Fibroblast of lung (primary cell): Measurements from ENCODE around the gene CLPTM1. TPM values are rescaled to one million over a fixed set of nuclear protein-coding genes. Genes with fewer than 3 reads are reported as not detected.
"Not testable (repeated sequence)": the region's sequence is repeated elsewhere in the genome, so short reads cannot be mapped to it uniquely, and the experiment has no call there.

ENCODE experiments used
- DNase-seq, 2 donors: peaks; one replicate each; pipeline versions ENCODE4 v3.0.0 to v3.0.0-alpha.2; 2010; ENCODE audit warnings: low read depth in 2 of 2
- H2AFZ ChIP-seq: 2 replicates; pipeline ENCODE4 v1.5.1; 2012; ENCODE audit warnings: low read length, control low read depth, inconsistent platforms
- H3K27ac ChIP-seq: 2 replicates; pipeline ENCODE4 v1.5.1; 2011; ENCODE audit warnings: low read length, control low read depth; ENCODE audit not compliant: insufficient read depth
- H3K27me3 ChIP-seq: 2 replicates; pipeline ENCODE4 v1.5.1; 2011; ENCODE audit warnings: mild to moderate bottlenecking, low read length; ENCODE audit not compliant: control insufficient read depth, insufficient read depth
- H3K36me3 ChIP-seq: 2 replicates; pipeline ENCODE4 v1.5.1; 2011; ENCODE audit warnings: low read length; ENCODE audit not compliant: control insufficient read depth, insufficient read depth
- H3K4me1 ChIP-seq: 2 replicates; pipeline ENCODE4 v1.5.1; 2011; ENCODE audit warnings: low read length; ENCODE audit not compliant: control insufficient read depth, insufficient read depth; ENCODE audit errors: extremely low read depth
- H3K4me2 ChIP-seq: 2 replicates; pipeline ENCODE4 v1.5.1; 2011; ENCODE audit warnings: low read length, control low read depth; ENCODE audit not compliant: insufficient read depth; ENCODE audit errors: extremely low read depth
- H3K4me3 ChIP-seq, 4 experiments: fragments of 200-600 bp in 1 of 4; sonication (generic) in 1 of 4; replicated peaks in 1 of 4; 2 replicates each; pipeline ENCODE4 v1.5.1; 2011 to 2016; ENCODE audit warnings: low read length in 4 of 4, low read depth in 3 of 4, mild to moderate bottlenecking in 3 of 4, control low read depth in 2 of 4, inconsistent platforms in 1 of 4, mixed read lengths in 1 of 4; ENCODE audit not compliant: insufficient read depth in 1 of 4; ENCODE audit errors: control extremely low read depth in 1 of 4
- H3K79me2 ChIP-seq: 2 replicates; pipeline ENCODE4 v1.5.1; 2012; ENCODE audit warnings: mild to moderate bottlenecking, low read length, inconsistent platforms; ENCODE audit not compliant: control insufficient read depth, insufficient read depth
- H3K9ac ChIP-seq: 2 replicates; pipeline ENCODE4 v1.5.1; 2011; ENCODE audit warnings: mild to moderate bottlenecking, low read length, control low read depth; ENCODE audit not compliant: insufficient read depth
- H3K9me3 ChIP-seq: 2 replicates; pipeline ENCODE4 v1.5.1; 2012; ENCODE audit warnings: low read depth, low read length; ENCODE audit not compliant: control insufficient read depth, insufficient read depth
- H4K20me1 ChIP-seq: 2 replicates; pipeline ENCODE4 v1.5.1; 2011; ENCODE audit warnings: low read length; ENCODE audit not compliant: control insufficient read depth, insufficient read depth; ENCODE audit errors: extremely low read depth
- EZH2 ChIP-seq: IDR thresholded peaks from 2 replicates; pipeline ENCODE4 v1.5.1; 2012; ENCODE audit warnings: low read length, control low read depth, mild to moderate bottlenecking; ENCODE audit errors: missing control alignments
- polyA plus RNA-seq, 2 donors: library from polyadenylated mRNA; depleted of rRNA in 1 of 2; stranded (reverse) in 1 of 2; unstranded in 1 of 2; fragments of >200 nt; gene quantifications; 2 replicates each; pipeline ENCODE4 v1.2.1, GENCODE V29; 2011 to 2012; ENCODE audit warnings: missing spikeins in 1 of 2
- total RNA-seq: library from RNA; depleted of rRNA; stranded (reverse); fragments of >200 nt; gene quantifications from 2 replicates; pipeline ENCODE4 v1.2.1, GENCODE V29; 2014
- TF ChIP-seq, protein P1 (sequence below), 2 donors: IDR thresholded peaks in 1 of 2; conservative IDR thresholded peaks in 1 of 2; 1 replicate in 1 of 2; 2 replicates in 1 of 2; pipeline ENCODE4 v1.5.1; 2011 to 2012; ENCODE audit warnings: low read length in 2 of 2, control low read depth in 1 of 2, inconsistent platforms in 1 of 2, low read depth in 1 of 2, mild to moderate bottlenecking in 1 of 2

Gene CLPTM1
- total and polyA plus RNA-seq, 2 donors (not counting 1 experiment from before 2014, with no cell fraction given): 46.7 to 54.4 TPM

DNA sequence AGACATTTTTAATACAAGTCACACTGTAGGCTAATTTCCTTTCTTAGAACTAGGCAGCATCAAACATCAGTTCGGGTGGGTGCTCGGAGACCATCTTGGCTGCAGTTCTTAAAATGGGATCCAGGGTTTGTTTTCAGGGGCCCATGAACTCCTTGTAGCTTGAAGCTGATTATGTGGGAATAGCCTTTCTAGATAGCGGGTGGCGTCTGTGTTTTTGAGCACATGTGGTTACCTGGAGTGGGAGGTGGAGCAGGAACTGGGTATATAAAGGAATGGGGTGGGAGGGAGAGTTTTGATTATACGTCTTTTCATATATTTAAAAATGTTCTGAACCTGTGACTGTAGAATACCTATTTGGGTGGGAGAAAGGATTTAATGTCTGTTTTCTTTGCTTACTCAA, 12.9 kb downstream of the CLPTM1 start:
- H3K27me3 ChIP-seq: no peaks in the 10 kb centered on the region
- no peaks in the 10 kb centered on the region for H4K20me1 ChIP-seq
- H3K4me1 ChIP-seq: no peaks in the 10 kb centered on the region
- peaks cover 5% of the 10 kb centered on the region for H3K79me2 ChIP-seq
- no peak overlapping the region for H3K27ac ChIP-seq
- H3K36me3 ChIP-seq: peaks cover 5% of the 10 kb centered on the region
- H3K9me3 ChIP-seq: no peaks in the 10 kb centered on the region
- no peak overlapping the region for H2AFZ ChIP-seq
- no peak for TF ChIP-seq EZH2
- TF ChIP-seq, protein P1, sequence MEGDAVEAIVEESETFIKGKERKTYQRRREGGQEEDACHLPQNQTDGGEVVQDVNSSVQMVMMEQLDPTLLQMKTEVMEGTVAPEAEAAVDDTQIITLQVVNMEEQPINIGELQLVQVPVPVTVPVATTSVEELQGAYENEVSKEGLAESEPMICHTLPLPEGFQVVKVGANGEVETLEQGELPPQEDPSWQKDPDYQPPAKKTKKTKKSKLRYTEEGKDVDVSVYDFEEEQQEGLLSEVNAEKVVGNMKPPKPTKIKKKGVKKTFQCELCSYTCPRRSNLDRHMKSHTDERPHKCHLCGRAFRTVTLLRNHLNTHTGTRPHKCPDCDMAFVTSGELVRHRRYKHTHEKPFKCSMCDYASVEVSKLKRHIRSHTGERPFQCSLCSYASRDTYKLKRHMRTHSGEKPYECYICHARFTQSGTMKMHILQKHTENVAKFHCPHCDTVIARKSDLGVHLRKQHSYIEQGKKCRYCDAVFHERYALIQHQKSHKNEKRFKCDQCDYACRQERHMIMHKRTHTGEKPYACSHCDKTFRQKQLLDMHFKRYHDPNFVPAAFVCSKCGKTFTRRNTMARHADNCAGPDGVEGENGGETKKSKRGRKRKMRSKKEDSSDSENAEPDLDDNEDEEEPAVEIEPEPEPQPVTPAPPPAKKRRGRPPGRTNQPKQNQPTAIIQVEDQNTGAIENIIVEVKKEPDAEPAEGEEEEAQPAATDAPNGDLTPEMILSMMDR (conservative IDR thresholded peaks at IDR 0.05 in 1 of 2, IDR thresholded peaks at IDR 0.05 in 1 of 2; ENCODE audit: low read depth in 1 of 2, low read length in 2 of 2): no peak
- no peak overlapping the region for H3K4me3 ChIP-seq
- DNase-seq: no peak
- no peak overlapping the region for H3K9ac ChIP-seq
- H3K4me2 ChIP-seq: no peak overlapping the region

DNA sequence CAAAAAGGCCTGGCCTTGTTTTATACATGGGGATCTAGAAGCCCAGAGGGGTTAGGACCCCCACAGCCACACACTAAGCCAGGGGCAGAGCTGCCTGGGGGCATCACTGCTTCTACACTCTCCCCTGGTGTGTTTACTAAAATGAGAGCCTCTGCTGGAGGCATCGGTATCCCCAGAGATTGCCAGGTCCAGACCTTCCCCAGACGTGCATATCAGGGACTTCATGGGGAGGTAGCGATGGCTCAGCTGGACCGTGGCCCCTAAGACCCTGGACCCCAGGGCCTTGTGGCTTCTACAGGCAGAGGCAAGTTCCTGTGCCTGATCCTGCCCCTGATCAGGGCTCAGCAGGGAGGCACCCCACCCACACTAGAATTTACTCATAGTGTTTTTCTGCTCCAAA, 13.5 kb downstream of the CLPTM1 start:
- H3K9ac ChIP-seq: no peak overlapping the region
- H3K4me3 ChIP-seq: no peak overlapping the region
- H3K79me2 ChIP-seq: peaks cover 5% of the 10 kb centered on the region
- no peak overlapping the region for H3K4me2 ChIP-seq
- H3K9me3 ChIP-seq: no peaks in the 10 kb centered on the region
- peaks cover 6% of the 10 kb centered on the region for H3K36me3 ChIP-seq
- DNase-seq: no peak
- no peaks in the 10 kb centered on the region for H4K20me1 ChIP-seq
- no peaks in the 10 kb centered on the region for H3K27me3 ChIP-seq
- no peak for TF ChIP-seq EZH2
- TF ChIP-seq, protein P1 (conservative IDR thresholded peaks at IDR 0.05 in 1 of 2, IDR thresholded peaks at IDR 0.05 in 1 of 2; ENCODE audit: low read depth in 1 of 2, low read length in 2 of 2): no peak
- no peak overlapping the region for H2AFZ ChIP-seq
- no peaks in the 10 kb centered on the region for H3K4me1 ChIP-seq
- H3K27ac ChIP-seq: no peak overlapping the region

DNA sequence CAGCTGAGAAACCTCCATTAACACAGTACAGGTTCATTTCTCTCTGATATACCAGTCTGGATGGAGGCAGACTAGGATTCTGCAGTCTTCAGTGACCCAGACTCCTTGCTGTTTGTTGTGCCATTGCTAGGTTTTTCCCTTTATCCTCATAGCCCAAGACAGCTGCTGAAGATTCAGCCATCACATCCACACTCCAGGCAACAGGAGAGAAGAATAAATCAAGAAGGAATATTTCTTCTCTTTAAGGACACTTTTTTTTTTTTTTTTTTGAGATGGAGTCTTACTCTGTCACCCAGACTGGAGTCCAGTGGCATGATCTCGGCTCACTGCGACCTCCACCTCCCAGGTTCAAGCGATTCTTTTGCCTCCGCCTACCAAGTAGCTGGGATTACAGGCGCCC, 14.3 kb downstream of the CLPTM1 start:
- no peak overlapping the region for H3K27ac ChIP-seq
- no peak overlapping the region for H3K9ac ChIP-seq
- no peaks in the 10 kb centered on the region for H4K20me1 ChIP-seq
- peaks cover 5% of the 10 kb centered on the region for H3K79me2 ChIP-seq
- H3K4me2 ChIP-seq: no peak overlapping the region
- no peaks in the 10 kb centered on the region for H3K9me3 ChIP-seq
- no peaks in the 10 kb centered on the region for H3K4me1 ChIP-seq
- DNase-seq: no peak
- TF ChIP-seq, protein P1 (conservative IDR thresholded peaks at IDR 0.05 in 1 of 2, IDR thresholded peaks at IDR 0.05 in 1 of 2; ENCODE audit: low read depth in 1 of 2, low read length in 2 of 2): no peak
- no peak for TF ChIP-seq EZH2
- no peak overlapping the region for H3K4me3 ChIP-seq
- no peaks in the 10 kb centered on the region for H3K27me3 ChIP-seq
- peaks cover 11% of the 10 kb centered on the region for H3K36me3 ChIP-seq
- no peak overlapping the region for H2AFZ ChIP-seq

DNA sequence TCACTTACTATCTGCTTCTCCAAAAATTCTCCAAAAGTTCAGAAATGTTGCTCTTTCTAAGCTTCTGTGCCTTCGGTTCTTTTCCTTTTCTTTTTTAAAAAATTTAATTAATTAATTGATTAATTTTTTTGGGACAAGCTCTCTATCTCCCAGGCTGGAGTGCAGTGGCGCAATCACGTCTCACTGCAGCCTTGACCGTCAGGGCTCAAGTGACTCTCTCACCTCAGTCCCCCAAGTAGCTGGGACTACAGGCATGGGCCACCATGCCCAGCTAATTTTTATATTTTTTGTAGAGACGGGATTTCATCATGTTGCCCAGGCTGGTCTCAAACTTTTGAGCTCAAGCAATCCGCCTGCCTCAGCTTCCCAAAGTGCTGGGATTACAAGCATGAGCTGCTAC, 16.3 kb downstream of the CLPTM1 start:
- H3K9me3 ChIP-seq, DNase-seq, H4K20me1 ChIP-seq, H3K27ac ChIP-seq, H3K4me2 ChIP-seq, H3K79me2 ChIP-seq, H3K4me1 ChIP-seq, H2AFZ ChIP-seq, H3K9ac ChIP-seq, H3K4me3 ChIP-seq, H3K27me3 ChIP-seq: not testable (repeated sequence)
- peaks cover 14% of the 10 kb centered on the region for H3K36me3 ChIP-seq
